Subcutaneous adipose tissue (tissue), 4 donors: Measurements from ENCODE around the gene LENG1. TPM values are rescaled to one million over a fixed set of nuclear protein-coding genes. Genes with fewer than 3 reads are reported as not detected.

Experiments
- CTCF ChIP-seq: fragments of 450-650 bp; IDR thresholded peaks from one replicate; pipeline ENCODE4 v1.5.1; 2016; ENCODE audit warnings: low read depth, mild to moderate bottlenecking, control low read depth, antibody characterized with exemption, moderate library complexity
- total RNA-seq, 4 donors: library from RNA; depleted of rRNA; stranded (reverse); fragments of >200 nt; gene quantifications; one replicate each; pipeline ENCODE4 v1.1.0, GENCODE V29; 2016

The LENG1 gene
- total RNA-seq, 4 donors from 2014 or later, result 2.9 to 12.8 (median 5.2) TPM

- no peak for TF ChIP-seq CTCF
Observed at GRCh38 chr19:54204767-54205468, 45.4 kb upstream of the LENG1 start.

- no peak for TF ChIP-seq CTCF
Observed at GRCh38 chr19:54203151-54203611, 43.7 kb upstream of the LENG1 start.

- TF ChIP-seq CTCF, result no peak
Observed at GRCh38 chr19:54201980-54202379, 42.5 kb upstream of the LENG1 start.

GRCh38 chr19:54201172-54201701 lies 41.7 kb upstream of the LENG1 start:
- no peak for TF ChIP-seq CTCF

GRCh38 chr19:54199401-54199800 lies 39.9 kb upstream of the LENG1 start:
- TF ChIP-seq CTCF, result no peak

GRCh38 chr19:54197121-54197520 lies 37.6 kb upstream of the LENG1 start:
- no peak for TF ChIP-seq CTCF

GRCh38 chr19:54196536-54196935 lies 37.0 kb upstream of the LENG1 start:
- TF ChIP-seq CTCF, result no peak
